Spleen (tissue), 11 donors: ENCODE data around the gene ARHGAP45. TPM values are rescaled to one million over a fixed set of nuclear protein-coding genes. Genes with fewer than 3 reads are reported as not detected.
"Not testable (repeated sequence)": the region's sequence is repeated elsewhere in the genome, so short reads cannot be mapped to it uniquely, and the experiment has no call there.

Experiments used
- DNase-seq: peaks from one replicate; pipeline ENCODE4 v3.0.0-alpha.2; 2020
- H3K27ac ChIP-seq, 8 donors: fragments of 200-600 bp; sonication (generic) in 7 of 8; 1 replicate in 4 of 8; 2 replicates in 4 of 8; pipeline versions ENCODE4 v1.5.0 to v1.8.0; 2016 to 2021; ENCODE audit warnings: inconsistent platforms in 4 of 8, mild to moderate bottlenecking in 4 of 8, moderate library complexity in 1 of 8
- H3K27me3 ChIP-seq, 7 donors: fragments of 200-600 bp; sonication (generic) in 6 of 7; replicated peaks in 1 of 7; 1 replicate in 4 of 7; 2 replicates in 3 of 7; pipeline versions ENCODE4 v1.5.0 to v1.8.0; 2016 to 2021; ENCODE audit warnings: inconsistent platforms in 3 of 7, mild to moderate bottlenecking in 1 of 7
- H3K36me3 ChIP-seq, 6 donors: fragments of 200-600 bp; sonication (generic) in 5 of 6; 1 replicate in 4 of 6; 2 replicates in 2 of 6; pipeline versions ENCODE4 v1.5.0 to v1.8.0; 2016 to 2021; ENCODE audit warnings: inconsistent platforms in 2 of 6
- H3K4me1 ChIP-seq, 6 donors: fragments of 200-600 bp; sonication (generic) in 5 of 6; 1 replicate in 3 of 6; 2 replicates in 3 of 6; pipeline versions ENCODE4 v1.5.0 to v1.8.0; 2016 to 2021; ENCODE audit warnings: inconsistent platforms in 3 of 6
- H3K4me3 ChIP-seq, 8 donors: fragments of 200-600 bp; sonication (generic) in 7 of 8; 1 replicate in 4 of 8; 2 replicates in 4 of 8; pipeline versions ENCODE4 v1.5.0 to v1.8.0; 2016 to 2021; ENCODE audit warnings: inconsistent platforms in 4 of 8, mild to moderate bottlenecking in 4 of 8, moderate library complexity in 2 of 8
- H3K9me3 ChIP-seq, 8 donors: fragments of 200-600 bp; sonication (generic) in 7 of 8; 1 replicate in 4 of 8; 2 replicates in 4 of 8; pipeline versions ENCODE4 v1.5.0 to v1.8.0; 2016 to 2021; ENCODE audit warnings: inconsistent platforms in 4 of 8
- CTCF ChIP-seq, 11 experiments: fragments of 200-600 bp in 7 of 11; fragments of 450-650 bp in 4 of 11; sonication (generic) in 4 of 11; IDR thresholded peaks in 8 of 11; conservative IDR thresholded peaks in 3 of 11; 1 replicate in 7 of 11; 2 replicates in 4 of 11; pipeline versions ENCODE4 v1.4.0 to v1.8.0; 2016 to 2021; ENCODE audit warnings: antibody characterized with exemption in 11 of 11, inconsistent platforms in 4 of 11, mild to moderate bottlenecking in 1 of 11
- POLR2A ChIP-seq, 3 donors: fragments of 450-650 bp; IDR thresholded peaks; one replicate each; pipeline ENCODE4 v1.5.1; 2017; ENCODE audit warnings: antibody characterized with exemption in 3 of 3, mild to moderate bottlenecking in 1 of 3
- POLR2AphosphoS5 ChIP-seq, 3 donors: sonication (generic); formaldehyde crosslinking; IDR thresholded peaks; one replicate each; pipeline ENCODE4 v1.5.1; 2017; ENCODE audit warnings: antibody characterized with exemption in 3 of 3
- WGBS, 5 donors: extraction: QIAGEN DNeasy Blood & Tissue Kit in 3 of 5; methylation state at CpG; one replicate each; pipeline versions ENCODE4 v1.1.5 to v1.1.7; 2013 to 2018; 5-methylcytosine and 5-hydroxymethylcytosine counted together
- intact Hi-C: fragments of 100-400 bp; cut with DNase I; formaldehyde crosslinking; loops from one replicate; pipeline ENCODE4 v1.15.0; 2023; ENCODE audit warnings: low total_unique reads
- polyA plus RNA-seq, 3 donors: library from polyadenylated mRNA; stranded (reverse); fragments of 200-250 nt; gene quantifications; one replicate each; pipeline ENCODE4 v1.2.1, GENCODE V29; 2013
- total RNA-seq, 7 donors: library from RNA; depleted of rRNA in 3 of 7; stranded (reverse); fragments of >200 nt in 3 of 7; fragmentation: NEBNext Ultra II Directional in 4 of 7; extraction: Animal tissue kit (Norgen Biotek cat#: 25700) in 4 of 7; gene quantifications; one replicate each; pipeline versions ENCODE4 v1.1.0 to v1.2.1, GENCODE V29; 2016 to 2021
- donor health status: healthy with polysubstance abuse.
- donor health status: DM: no; HTN: no; CAD: no; lungs with moderate emphysema.
- donor health status: DM: no; HTN: no; CAD: no.
- donor health status: Bipolar disorder and iron deficiency.
- donor health status: healthy.
- donor health status: DM: no; HTN: no; CAD: no.
- donor health status: DM: yes; HTN: yes; CAD: no.

The ARHGAP45 gene
- total and polyA plus RNA-seq, 10 donors = 161 to 356 (median 245) TPM

GRCh38 chr19:1020868-1021425 is 46.0 kb upstream of the ARHGAP45 start, which contains the start of gene TMEM259:
Gene TMEM259, minus strand, starts transcription at chr19:1021123. Its CDS starts 127 bp downstream, at chr19:1020996.
- H3K27me3 ChIP-seq = peaks cover 0 to 1% (median 0%) of the 10 kb centered on the region in 7 donors
- H3K4me3 ChIP-seq = peak within 1 kb of the TSS; percentile 61 to 91 (median 82)
- no peaks in the 10 kb centered on the region for H3K9me3 ChIP-seq
- TF ChIP-seq POLR2A (IDR thresholded peaks at IDR 0.05) (peak in 2 of 3 donors; percentile 39 to 42), CTCF (IDR thresholded peaks at IDR 0.05 in 8 of 11, conservative IDR thresholded peaks at IDR 0.05 in 3 of 11) (peak in 2 of 11 experiments; percentile 21 to 47), POLR2AphosphoS5 (IDR thresholded peaks at IDR 0.05) (peak in 2 of 3 donors; percentile 88 to 96)
- peak within 1 kb of the TSS; percentile 80 to 98 (median 96) for H3K27ac ChIP-seq
- 0 to 1% (median 0%) methylated on average over 41 to 68 of the region's 68 CpGs for WGBS, 5 donors
- H3K4me1 ChIP-seq = peaks cover 46 to 87% (median 67%) of the 10 kb centered on the region in 6 donors
- intact Hi-C loops = loop anchor here (10.0 kb wide), 1 partner anchor 54 kb away; no protein-coding TSS in a partner anchor
- H3K36me3 ChIP-seq = peaks cover 0 to 24% (median 0%) of the 10 kb centered on the region in 6 donors
- DNase-seq = peak; percentile 100

- H3K36me3 ChIP-seq, H3K27ac ChIP-seq, DNase-seq, H3K9me3 ChIP-seq, H3K4me3 ChIP-seq: not testable (repeated sequence)
- 84 to 92% (median 88%) methylated on average over 5 of the region's 5 CpGs for WGBS, 5 donors
- peaks cover 20 to 85% (median 58%) of the 10 kb centered on the region in 6 donors for H3K4me1 ChIP-seq
- intact Hi-C loops = loop anchor here (10.0 kb wide), 1 partner anchor 51 kb away; no protein-coding TSS in a partner anchor
- H3K27me3 ChIP-seq = peaks cover 0 to 21% (median 11%) of the 10 kb centered on the region in 7 donors
Measured at GRCh38 chr19:1023883-1024188, 43.1 kb upstream of the ARHGAP45 start.

- 75 to 95% (median 80%) methylated on average over 6 of the region's 6 CpGs for WGBS, 5 donors
- not testable (repeated sequence) for H3K9me3 ChIP-seq, H3K4me3 ChIP-seq, H3K36me3 ChIP-seq, DNase-seq
- intact Hi-C loops = loop anchor here (10.0 kb wide), 1 partner anchor 50 kb away; no protein-coding TSS in a partner anchor
- Histone ChIP-seq H3K27ac (peak overlapping the region in 2 of 8 donors; percentile 93 to 98), H3K4me1 (peaks cover 15 to 85% (median 54%) of the 10 kb centered on the region in 6 donors), H3K27me3 (peaks cover 0 to 21% (median 11%) of the 10 kb centered on the region in 7 donors)
Measured at GRCh38 chr19:1025080-1025479, 41.9 kb upstream of the ARHGAP45 start.

DNA sequence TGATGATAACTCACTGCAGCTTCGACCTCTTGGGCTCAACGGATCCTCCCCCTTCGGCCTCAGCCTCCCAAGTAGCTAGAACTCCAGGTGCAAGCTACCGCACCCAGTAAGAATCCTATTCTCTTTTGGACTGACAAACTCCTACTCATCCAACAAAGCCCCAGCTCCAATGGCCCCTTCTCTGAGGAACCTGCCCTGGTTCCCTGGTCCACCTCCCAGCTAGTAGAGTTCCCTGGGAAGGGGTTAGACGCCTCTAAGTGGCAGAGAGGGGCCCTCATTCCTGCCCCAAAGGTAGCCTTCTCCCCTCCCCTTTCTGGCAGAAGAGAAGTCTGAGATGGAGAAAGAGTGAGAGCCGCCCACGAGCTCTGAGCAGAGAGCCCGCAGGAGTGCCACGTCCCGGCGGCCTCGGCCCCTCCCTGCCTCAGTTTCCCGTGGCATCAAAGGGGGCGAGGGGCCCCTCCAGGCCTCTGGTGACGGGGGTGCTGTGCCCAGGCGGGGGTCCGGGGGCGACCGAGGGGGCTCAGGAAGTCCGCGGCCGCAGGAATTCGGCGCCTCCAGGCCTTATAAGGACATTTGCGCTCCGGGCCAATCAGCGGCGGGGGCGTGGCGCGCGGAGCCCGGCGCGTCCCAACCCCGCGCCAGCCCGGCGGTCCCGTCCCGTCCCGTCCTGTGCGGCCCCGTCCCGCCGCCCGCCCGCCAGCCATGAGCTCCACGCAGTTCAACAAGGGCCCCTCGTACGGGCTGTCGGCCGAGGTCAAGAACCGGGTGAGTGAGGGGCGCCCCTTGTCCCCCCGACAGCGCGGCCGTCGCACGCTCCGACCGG is 40.8 kb upstream of the ARHGAP45 start, which contains the start of gene CNN2:
CNN2 (plus strand) TSS at position 649 of the 823 bp plus-strand sequence; CDS start at position 703, 54 bp downstream.
- TF ChIP-seq CTCF (IDR thresholded peaks at IDR 0.05 in 8 of 11, conservative IDR thresholded peaks at IDR 0.05 in 3 of 11) (no peak), POLR2AphosphoS5 (IDR thresholded peaks at IDR 0.05) (peak; percentile 88 to 92 (median 92)), POLR2A (IDR thresholded peaks at IDR 0.05) (peak in 2 of 3 donors; percentile 12 to 59)
- peak; percentile 95 for DNase-seq
- Histone ChIP-seq H3K27ac (peak within 1 kb of the TSS; percentile 90 to 98 (median 96)), H3K4me3 (peak within 1 kb of the TSS; percentile 71 to 98 (median 92)), H3K27me3 (peaks cover 0 to 21% (median 11%) of the 10 kb centered on the region in 7 donors), H3K36me3 (peaks cover 0 to 15% (median 8%) of the 10 kb centered on the region in 6 donors), H3K4me1 (peaks cover 23 to 90% (median 62%) of the 10 kb centered on the region in 6 donors), H3K9me3 (no peaks in the 10 kb centered on the region)
- WGBS, 5 donors = 5 to 15% (median 6%) methylated on average over 21 to 63 of the region's 63 CpGs
- intact Hi-C loops = loop anchor here (10.0 kb wide), 1 partner anchor 49 kb away; no protein-coding TSS in a partner anchor
